Pancreas (tissue), 10 donors: ENCODE data around the gene MGARP. TPM values are rescaled to one million over a fixed set of nuclear protein-coding genes. Genes with fewer than 3 reads are reported as not detected.
A peak's percentile ranks its signal among the peaks of the same experiment; 100 is the strongest.

ENCODE experiments used
- ATAC-seq, 4 donors: fragments of 200-7000 bp; cut with Tn5 transposase; one replicate each; pipeline versions ENCODE4 v1.8.0 to v1.9.1; 2020; ENCODE audit warnings: mild to moderate bottlenecking in 4 of 4, moderate library complexity in 4 of 4
- DNase-seq, 6 donors: peaks; one replicate each; pipeline ENCODE4 v3.0.0-alpha.2; 2020
- FAIRE-seq: peaks from 2 replicates; lab custom pipeline; 2012; peaks lifted over from hg19 to GRCh38; lab: Jason Lieb, UNC
- H3K27ac ChIP-seq, 4 donors: fragments of 200-600 bp; sonication (generic); 1 replicate in 3 of 4; 2 replicates in 1 of 4; pipeline versions ENCODE4 v1.5.0 to v1.8.0; 2020
- H3K27me3 ChIP-seq, 4 donors: fragments of 200-600 bp; one replicate each; pipeline ENCODE4 v1.8.0; 2021
- H3K36me3 ChIP-seq, 3 donors: fragments of 200-600 bp; sonication (generic) in 1 of 3; one replicate each; pipeline versions ENCODE4 v1.5.0 to v1.8.0; 2020 to 2021
- H3K4me1 ChIP-seq, 3 donors: fragments of 200-600 bp; one replicate each; pipeline ENCODE4 v1.8.0; 2021
- H3K4me3 ChIP-seq, 4 donors: fragments of 200-600 bp; sonication (generic) in 2 of 4; one replicate each; pipeline versions ENCODE4 v1.5.0 to v1.8.0; 2020 to 2021
- H3K9me3 ChIP-seq, 4 donors: fragments of 200-600 bp; one replicate each; pipeline ENCODE4 v1.8.0; 2021
- CTCF ChIP-seq, 4 donors: fragments of 200-600 bp; sonication (generic) in 3 of 4; IDR thresholded peaks; one replicate each; pipeline versions ENCODE4 v1.5.0 to v1.8.0; 2021; ENCODE audit warnings: antibody characterized with exemption in 4 of 4
- WGBS, 2 donors: extraction: QIAGEN DNeasy Blood & Tissue Kit; methylation state at CpG; one replicate each; pipeline ENCODE4 v1.1.7; 2013; 5-methylcytosine and 5-hydroxymethylcytosine counted together
- intact Hi-C, 3 donors: fragments of 100-400 bp; cut with DNase I; formaldehyde crosslinking; loops; one replicate each; pipeline versions ENCODE4 v1.11.1 to v1.14.2; 2022
- polyA plus RNA-seq, 2 donors: library from polyadenylated mRNA; stranded (reverse); fragments of 200-250 nt; gene quantifications; one replicate each; pipeline ENCODE4 v1.2.3, GENCODE V29; 2013
- total RNA-seq, 6 donors: library from RNA; stranded (reverse); fragmentation: NEBNext Ultra II Directional in 4 of 6; extraction: Animal tissue kit (Norgen Biotek cat#: 25700) in 4 of 6; gene quantifications; one replicate each; pipeline versions ENCODE4 v1.2.1 to v1.2.4, GENCODE V29; 2021 to 2023
- donor health status: healthy with polysubstance abuse.
- donor health status: DM: no; HTN: no; CAD: no; lungs with moderate emphysema.
- donor health status: DM: no; HTN: no; CAD: no.
- donor health status: control.
- donor health status: control.
- donor health status: Bipolar disorder and iron deficiency.
- donor health status: DM: yes; HTN: yes; CAD: no.
- donor health status: DM: no; HTN: no; CAD: no.
- donor health status: DM: no; HTN: no; CAD: no.
- donor health status: DM: yes; HTN: yes; CAD: no.

Gene MGARP
- total and polyA plus RNA-seq, 8 donors, result 0.25 to 0.49 (median 0.35) TPM; not detected in 4

GRCh38 chr4:139243448-139244365 lies 36.3 kb downstream of the MGARP start:
- H3K27me3 ChIP-seq, result no peaks in the 10 kb centered on the region
- DNase-seq, result peak in 3 of 6 donors; percentile 16 to 54 (median 23)
- H3K27ac ChIP-seq, result peak overlapping the region in 2 of 4 donors; percentile 1 to 39
- no peak overlapping the region for H3K4me3 ChIP-seq
- peaks cover 0 to 4% (median 0%) of the 10 kb centered on the region in 3 donors for H3K4me1 ChIP-seq
- WGBS, 2 donors, result 84 to 86% methylated on average over 12 of the region's 12 CpGs
- peak; percentile 83 to 94 (median 92) for ATAC-seq
- no peak for TF ChIP-seq CTCF (IDR thresholded peaks at IDR 0.05)
- no peaks in the 10 kb centered on the region for H3K36me3 ChIP-seq
- intact Hi-C loops, result no loop called here
- FAIRE-seq, result no peak
- no peaks in the 10 kb centered on the region for H3K9me3 ChIP-seq

- intact Hi-C loops, result no loop called here
- WGBS, 2 donors, result 78 to 93% methylated on average over 2 of the region's 2 CpGs
- no peaks in the 10 kb centered on the region for H3K9me3 ChIP-seq
- H3K27ac ChIP-seq, result no peak overlapping the region
- H3K4me3 ChIP-seq, result no peak overlapping the region
- no peaks in the 10 kb centered on the region for H3K27me3 ChIP-seq
- TF ChIP-seq CTCF (IDR thresholded peaks at IDR 0.05), result no peak
- no peaks in the 10 kb centered on the region for H3K36me3 ChIP-seq
- H3K4me1 ChIP-seq, result peaks cover 0 to 4% (median 0%) of the 10 kb centered on the region in 3 donors
- no peak for DNase-seq
- FAIRE-seq, result no peak
- ATAC-seq, result no peak
These were observed 37.4 kb downstream of the MGARP start for GRCh38 chr4:139242511-139243051.

GRCh38 chr4:139241784-139242151 lies 38.3 kb downstream of the MGARP start:
- TF ChIP-seq CTCF (IDR thresholded peaks at IDR 0.05), result no peak
- Histone ChIP-seq H3K27ac (no peak overlapping the region), H3K36me3 (no peaks in the 10 kb centered on the region), H3K9me3 (no peaks in the 10 kb centered on the region), H3K4me3 (no peak overlapping the region), H3K4me1 (peaks cover 0 to 4% (median 0%) of the 10 kb centered on the region in 3 donors), H3K27me3 (no peaks in the 10 kb centered on the region)
- DNase-seq (no peak), FAIRE-seq (no peak), ATAC-seq (no peak)
- intact Hi-C loops, result no loop called here
- 95% methylated on average over 12 of the region's 12 CpGs for WGBS, 2 donors

- intact Hi-C loops, result no loop called here
- no peak overlapping the region for H3K27ac ChIP-seq
- no peak overlapping the region for H3K4me3 ChIP-seq
- H3K27me3 ChIP-seq, result no peaks in the 10 kb centered on the region
- no peak for TF ChIP-seq CTCF (IDR thresholded peaks at IDR 0.05)
- ATAC-seq (no peak), FAIRE-seq (no peak), DNase-seq (no peak)
- no peaks in the 10 kb centered on the region for H3K9me3 ChIP-seq
- WGBS, 2 donors, result 83 to 85% methylated on average over 10 to 11 of the region's 11 CpGs
- H3K36me3 ChIP-seq, result no peaks in the 10 kb centered on the region
- peaks cover 0 to 4% (median 0%) of the 10 kb centered on the region in 3 donors for H3K4me1 ChIP-seq
These were observed 38.8 kb downstream of the MGARP start for GRCh38 chr4:139241086-139241783.
